HG03175 (cell line): ENCODE results near the gene TCFL5.

Experiments
- ATAC-seq: cut with Tn5 transposase; IDR thresholded peaks from one replicate; pipeline ENCODE4 v1.9.1; 2021; ENCODE audit warnings: mild to moderate bottlenecking, moderate library complexity; ENCODE audit not compliant: unreplicated experiment

Gene TCFL5

DNA sequence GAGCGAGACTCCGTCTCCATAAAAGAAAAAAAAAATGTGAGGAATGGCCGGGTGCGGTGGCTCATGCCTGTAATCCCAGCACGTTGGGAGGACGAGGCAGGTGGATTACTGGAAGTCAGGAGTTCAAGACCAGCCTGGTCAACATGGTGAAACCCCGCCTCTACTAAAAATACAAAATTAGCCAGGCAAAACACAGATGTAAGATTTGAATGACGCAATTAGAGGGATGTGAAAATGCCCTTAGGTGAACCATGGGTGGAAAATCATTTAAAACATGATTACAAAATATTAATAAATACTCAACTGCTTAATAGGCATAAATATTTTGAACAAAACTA lies 23.9 kb downstream of the TCFL5 start:
- peak; percentile 11 for ATAC-seq

DNA sequence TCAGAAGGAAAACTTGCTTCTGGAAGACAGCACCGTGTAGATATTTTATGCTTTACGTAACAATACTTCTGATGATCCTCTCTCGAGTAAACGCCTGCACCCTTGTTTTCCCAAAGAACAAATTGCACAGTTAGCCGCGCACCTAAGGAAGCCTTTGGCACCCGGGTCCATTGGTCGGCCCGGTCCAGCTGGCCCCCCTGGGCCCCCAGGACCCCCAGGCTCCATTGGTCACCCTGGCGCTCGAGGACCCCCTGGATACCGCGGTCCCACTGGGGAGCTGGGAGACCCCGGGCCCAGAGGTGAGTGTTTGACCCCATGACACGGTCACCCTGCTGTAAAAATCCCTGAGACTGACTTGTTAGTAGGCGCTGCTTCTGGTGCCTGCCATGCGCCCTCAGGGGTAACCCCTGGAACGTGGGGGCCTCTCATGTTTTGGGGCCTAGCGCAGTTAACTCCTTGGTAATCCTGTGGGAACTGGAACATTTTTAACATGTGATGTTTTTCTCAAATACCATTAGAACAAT lies 24.6 kb downstream of the TCFL5 start:
- ATAC-seq = no peak

DNA sequence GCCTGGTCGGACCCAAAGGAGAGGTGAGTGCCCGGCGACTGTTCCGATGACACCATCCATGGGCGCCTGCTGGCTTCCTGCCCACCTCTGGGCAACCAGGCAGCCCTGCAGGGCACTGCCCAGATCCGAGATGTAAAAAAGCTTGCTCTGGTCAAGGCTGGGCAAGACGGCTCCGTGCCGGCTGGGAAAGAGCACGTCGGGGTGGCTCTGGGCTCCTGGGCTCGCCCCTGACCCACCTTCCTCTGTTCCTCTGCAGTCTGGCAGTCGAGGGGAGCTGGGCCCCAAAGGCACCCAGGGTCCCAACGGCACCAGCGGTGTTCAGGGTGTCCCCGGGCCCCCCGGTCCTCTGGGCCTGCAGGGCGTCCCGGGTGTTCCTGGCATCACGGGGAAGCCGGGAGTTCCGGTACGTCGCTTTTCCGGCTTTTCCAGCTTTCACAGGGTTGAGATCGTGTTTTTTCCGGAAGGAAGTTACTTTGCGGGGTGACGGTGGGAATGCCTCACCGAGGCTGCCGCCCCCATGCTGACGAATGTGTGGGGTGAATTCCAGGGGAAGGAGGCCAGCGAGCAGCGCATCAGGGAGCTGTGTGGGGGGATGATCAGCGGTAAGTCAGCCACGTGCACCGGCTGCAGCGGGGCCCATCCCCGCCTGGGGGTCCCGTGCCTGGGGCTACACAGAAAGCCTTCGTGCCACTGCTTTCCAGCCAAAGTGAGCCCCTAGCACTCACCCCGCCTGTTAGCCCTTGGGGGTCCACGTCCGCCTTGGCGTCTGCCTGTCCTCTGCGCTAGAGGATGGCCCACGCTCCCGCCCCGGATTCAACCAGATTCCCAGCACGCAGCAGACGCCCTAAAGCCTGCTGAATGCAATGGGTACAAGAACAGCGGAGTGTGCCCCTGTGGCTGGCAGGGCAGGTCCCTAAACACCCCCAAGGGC lies 25.4 kb downstream of the TCFL5 start:
- ATAC-seq = no peak

DNA sequence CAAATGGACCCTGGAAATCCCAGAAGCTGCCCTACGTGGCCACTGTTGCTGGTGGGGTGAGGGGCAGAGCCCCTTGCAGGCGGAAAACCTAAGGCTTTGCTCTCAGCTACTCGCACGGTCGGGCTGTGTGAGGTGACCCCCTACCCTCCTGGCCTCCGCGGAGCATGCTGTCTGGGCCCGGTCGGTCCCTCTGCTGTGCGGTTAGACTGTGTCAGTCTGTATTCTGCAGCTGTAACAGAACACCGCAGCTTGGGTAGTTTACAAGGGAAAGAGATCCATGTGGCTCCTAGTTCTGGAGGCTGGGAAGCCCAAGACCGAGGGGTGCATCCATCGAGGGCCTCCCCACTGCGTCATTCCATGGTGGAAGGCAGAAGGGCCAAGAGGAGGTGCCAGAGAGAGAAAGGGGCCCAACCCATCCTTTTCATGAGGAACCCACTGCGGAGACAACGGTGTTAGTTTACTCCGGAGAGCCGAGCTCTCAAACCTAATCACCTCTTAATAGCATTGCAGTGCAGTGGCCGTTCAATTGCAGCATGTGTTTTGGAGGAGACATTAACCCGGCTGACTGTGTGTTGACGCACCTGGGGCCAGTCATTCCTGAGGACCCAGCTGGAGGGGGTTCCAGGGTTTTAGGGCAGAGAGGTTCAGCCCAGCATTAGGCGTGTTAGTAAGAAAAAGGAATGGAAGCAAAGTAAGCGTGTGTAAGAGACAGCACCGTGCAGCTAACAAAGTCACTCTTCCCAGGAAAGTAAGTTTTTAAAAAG lies 26.5 kb downstream of the TCFL5 start:
- ATAC-seq = no peak

DNA sequence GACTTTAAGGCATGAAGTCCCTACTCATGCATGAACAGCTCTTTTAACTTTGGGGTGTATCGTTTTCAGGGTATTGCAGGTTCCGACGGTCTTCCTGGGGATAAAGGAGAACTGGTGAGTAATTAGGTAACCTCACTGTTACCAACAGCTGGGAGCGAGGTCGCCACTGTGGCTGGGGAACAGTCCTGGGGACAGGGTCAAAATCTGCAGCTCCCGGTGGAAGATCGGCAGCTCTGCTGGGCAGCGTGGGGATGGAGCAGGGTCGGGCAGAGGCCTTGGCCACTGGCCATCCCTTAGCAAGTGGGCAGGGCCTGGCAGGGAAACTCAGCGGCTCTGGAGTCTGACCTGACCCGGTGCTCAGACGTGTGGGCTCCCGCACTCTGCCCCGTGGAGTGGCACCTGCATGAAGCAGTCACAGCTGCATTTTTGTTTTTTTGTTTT lies 28.7 kb downstream of the TCFL5 start:
- peak; percentile 35 for ATAC-seq

DNA sequence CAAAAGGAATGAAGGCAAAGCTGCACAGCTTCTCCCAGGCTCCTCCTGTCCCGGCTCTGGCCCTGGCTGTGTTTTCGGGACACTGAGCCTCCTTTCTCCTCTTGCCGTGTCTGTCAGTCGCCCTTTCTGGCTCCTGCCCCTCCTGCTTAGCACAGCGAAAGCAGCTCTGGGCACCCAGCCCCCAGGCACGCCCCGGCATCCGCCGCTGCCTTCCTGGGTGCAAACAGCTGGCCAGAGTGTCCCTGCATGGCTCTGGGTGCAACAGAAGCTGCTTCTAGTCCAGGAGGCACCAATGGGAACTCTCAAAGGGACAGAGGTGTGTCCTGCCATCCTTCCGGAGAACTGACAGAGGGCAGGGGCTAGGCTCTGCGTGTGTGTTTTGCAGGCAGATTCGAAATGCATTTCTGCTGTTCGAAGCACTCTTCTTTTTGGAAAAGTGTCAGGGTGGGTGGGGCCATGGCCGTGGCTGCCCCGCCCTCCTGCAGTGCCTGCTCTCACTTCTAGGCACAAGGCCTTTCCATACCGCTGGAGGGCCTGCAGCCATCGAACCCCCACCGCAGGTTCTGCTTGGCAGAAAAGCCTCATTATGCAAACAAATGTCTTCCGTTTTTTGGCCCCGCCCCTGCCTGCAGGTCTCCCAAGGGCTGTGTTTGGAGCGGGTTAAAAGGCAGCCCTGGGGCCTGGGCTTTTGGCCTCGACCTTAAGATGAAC lies 29.3 kb downstream of the TCFL5 start:
- peak; percentile 64 for ATAC-seq

DNA sequence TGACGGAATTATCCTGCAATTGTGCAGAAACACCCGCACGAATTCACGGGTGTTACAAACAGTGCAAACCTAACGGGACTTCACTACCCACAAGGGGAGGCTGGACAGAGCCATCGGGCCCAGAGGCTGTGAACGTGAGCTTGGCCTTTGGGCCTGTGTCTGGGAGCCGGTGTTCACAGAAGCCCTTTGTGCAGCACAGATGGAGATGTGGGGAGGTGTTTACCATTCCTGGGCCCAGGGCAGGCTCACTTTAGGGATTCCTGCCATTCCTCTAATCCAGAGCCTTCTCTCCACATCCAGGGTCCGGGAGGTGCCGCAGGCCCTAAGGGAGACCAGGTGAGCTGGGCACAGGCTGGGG lies 29.8 kb downstream of the TCFL5 start:
- no peak for ATAC-seq

DNA sequence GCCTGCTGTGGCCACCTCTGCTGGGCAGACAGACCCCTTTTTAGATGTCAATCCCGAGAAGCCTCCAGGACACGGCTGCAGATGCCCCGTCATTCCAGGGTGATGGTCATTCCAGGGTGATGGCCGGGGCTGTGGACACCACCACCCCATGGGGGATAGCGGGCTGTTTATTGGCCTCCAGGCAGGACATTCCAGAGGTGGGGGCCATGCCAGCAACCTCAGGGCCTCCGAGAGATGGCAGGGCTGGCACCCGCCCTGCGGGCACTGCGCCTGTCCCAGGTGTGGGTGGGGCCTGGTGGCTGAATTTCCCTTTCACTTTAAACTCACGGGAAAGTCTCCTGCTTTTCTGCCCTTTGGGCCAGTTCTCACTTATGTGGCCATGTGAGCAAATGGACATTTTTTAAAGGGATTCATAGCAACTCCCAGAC lies 30.2 kb downstream of the TCFL5 start:
- ATAC-seq = no peak

DNA sequence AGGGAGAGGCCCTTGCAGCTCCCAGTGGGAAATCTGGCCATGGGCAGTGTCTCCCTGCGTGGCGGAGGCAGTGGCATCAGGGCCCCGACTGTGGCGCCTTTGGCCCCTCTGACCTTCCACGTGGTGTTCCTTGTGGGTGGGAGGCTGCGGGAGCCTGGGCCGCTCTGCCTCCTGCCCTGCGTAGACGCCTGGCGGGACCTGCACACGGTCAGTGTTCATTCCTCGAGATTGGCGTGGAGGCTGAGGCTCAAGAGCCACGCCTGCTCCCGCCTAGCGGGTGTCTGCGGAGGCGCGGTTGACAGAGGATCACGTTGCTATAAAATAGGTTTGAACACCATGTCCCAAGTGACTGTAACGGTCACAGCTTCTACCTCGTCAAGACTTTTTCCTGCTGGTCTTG lies 30.8 kb downstream of the TCFL5 start:
- ATAC-seq = no peak

DNA sequence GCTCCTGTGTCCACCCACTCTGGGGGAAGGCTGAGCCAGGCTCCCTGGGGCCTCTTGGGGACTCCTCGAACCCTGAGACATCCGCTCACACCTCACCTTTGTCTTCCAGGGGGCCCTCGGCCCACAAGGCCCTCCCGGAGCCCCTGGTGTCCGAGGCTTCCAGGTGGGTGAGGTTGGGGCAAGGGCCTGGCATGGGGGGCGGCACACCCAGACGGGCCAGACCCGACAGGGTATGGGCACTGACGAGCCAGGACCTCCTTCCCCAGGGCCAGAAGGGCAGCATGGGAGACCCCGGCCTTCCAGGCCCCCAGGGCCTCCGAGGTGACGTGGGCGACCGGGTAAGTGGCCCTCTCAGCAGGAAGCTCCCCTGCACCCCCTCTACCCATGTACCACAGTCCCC lies 31.4 kb downstream of the TCFL5 start:
- no peak for ATAC-seq

DNA sequence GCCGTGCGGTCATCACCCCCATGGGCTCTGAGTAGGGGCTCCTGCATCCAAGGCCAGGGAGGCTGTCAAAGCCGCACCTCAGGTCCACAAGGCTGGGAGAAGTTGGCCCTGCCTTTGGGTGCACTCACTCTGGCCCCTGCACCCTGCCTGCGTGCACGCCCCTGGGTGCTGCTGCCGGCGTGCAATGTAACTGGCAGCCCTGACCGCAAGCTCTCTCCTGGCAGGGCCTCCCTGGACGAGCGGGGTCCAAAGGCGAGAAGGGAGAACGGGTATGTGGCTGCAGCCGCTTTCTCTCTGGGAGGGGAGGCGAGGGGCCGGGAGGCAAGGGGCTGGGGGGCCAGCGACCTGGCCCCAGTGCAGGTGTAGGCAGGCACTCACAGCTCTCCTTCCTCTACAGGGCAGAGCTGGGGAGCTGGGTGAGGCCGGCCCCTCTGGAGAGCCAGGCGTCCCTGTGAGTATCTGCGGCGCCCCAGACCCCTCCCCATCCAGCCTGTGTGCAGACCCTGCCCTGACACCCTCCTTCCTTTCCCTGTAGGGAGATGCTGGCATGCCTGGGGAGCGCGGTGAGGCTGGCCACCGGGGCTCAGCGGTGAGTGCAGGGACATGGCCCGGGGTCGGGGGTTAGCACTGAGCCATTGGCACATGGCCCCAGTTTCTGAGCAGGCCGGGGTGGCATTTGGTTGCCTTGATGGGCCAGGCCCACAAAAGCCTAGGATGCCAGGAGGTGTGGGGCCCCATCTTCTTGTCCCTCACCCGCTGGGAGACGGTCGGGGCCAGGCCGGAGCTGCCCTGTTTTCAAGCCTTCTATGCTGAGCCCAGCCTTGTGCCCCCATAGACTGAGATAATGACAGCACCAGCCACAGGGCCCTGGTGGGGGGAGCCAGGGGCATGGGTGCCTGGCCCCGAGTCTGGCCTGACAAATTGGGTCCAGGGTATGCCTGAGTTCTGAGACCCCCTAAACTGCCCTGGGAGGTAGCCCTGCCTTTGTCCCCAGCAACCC lies 32.1 kb downstream of the TCFL5 start:
- ATAC-seq = no peak

DNA sequence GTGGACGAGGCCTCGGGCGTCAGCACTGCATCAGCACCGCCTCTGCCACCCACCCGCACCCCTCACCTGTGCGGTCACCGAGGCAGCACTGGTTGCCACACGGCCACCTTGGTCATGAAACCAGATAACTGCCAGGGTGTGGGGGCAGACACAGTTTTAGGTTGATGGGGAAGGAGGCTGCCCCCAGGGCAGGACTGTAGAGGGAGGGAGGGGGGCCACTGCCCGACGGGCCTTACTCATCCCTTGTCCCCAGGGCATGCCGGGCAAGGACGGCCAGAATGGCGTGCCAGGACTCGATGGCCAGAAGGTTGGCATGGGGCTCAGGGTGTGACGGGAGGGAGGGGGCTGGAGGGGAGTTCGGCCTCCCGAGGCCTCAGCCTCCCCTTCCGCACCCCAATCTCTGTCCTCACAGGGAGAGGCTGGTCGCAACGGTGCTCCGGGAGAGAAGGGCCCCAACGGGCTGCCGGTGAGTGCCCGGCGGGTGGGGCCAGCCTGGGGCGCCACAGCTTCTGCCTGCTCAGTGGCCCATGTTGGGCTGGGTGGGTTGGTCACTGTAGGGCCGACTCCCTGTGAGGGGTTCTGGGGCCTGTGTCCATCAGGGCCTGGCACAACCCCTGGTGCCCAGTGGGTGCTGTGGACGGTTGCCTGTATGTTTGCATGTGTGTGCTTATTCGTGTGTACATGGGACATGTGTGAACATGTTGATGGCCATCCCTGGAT lies 33.0 kb downstream of the TCFL5 start:
- ATAC-seq = no peak

DNA sequence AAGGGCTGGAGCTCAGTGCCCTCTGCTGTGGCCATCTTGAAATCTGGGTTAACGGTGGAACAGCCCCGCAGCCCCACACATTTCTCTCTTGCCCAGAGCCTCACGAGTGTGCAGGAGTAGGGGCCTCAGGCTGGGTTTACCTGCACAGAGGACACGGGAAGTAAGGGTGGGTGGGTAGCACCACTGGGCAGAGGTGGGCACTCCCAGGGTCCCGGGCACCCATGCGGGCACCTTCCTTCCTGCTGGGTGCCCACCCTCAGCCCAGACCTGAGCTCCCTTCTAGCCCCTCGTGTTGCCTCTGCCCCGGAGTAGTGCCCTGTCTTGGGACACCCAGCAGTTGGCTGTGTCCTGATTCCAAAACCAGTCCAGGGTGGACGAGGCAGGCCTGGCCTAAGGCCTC lies 33.6 kb downstream of the TCFL5 start:
- no peak for ATAC-seq

DNA sequence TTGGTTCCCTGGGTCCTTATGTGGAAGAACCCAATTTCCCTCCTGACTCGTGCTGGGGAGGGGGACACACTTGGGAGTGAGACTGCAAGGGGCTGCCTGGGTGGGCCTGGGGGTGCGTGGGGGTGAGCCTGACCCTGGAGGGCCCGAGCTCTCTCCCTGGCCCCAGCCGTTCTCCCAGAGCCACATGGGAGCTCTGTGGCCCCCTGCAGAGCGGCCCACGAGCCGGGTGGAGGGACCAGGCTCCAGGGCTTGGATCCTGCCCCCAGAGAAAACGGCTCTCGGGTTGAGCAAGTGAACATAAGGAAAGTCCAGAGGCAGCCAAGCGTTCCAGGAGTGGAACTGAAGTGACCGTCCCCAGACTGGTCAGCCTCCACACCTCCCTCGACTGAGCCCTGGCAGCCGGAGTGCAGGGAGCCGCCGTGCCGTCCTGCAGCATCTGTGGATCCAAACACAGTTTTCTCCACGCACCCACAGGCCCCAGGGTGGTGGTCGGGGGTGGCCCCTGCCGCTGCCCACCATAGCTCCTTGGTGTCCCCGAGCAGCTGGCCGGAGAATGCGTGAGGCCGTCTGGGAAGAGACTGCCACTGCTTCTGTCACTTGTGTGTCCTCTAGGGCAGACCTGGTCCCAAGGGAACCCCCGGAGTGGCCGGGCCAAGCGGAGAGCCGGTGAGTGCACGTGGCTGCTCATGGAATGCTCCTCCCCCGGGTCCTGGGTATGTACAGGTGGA lies 34.1 kb downstream of the TCFL5 start:
- ATAC-seq = no peak

DNA sequence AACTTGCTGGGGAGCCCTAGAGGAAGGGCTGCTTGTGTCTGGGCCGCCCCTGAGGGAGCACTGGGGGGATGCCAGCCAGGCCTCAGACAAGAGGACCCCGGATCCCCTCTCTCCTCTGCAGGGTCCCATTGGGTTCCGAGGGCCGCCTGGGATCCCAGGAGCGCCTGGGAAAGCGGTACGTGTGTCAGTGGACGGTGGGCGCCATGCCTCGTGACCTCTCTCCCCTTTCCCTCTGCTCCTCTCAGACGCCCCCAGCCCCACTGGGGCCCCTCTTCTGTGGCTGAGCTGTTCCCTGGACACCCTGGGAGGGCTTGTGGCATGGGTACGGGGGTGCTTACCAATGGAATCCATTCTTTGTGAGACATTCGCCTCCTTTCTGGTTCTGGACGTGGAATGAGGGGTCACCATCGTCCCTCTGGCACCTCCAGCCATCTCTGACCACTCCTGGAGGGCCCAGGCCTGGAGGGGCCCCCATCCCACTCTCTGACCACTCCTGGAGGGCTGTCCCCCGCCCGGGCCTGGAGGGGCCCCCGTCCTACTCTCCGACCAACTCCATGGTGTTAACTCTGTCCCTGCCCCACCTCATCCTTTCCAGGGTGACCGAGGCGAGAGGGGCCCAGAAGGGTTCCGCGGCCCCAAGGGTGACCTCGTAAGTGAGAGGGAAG lies 34.8 kb downstream of the TCFL5 start:
- no peak for ATAC-seq

DNA sequence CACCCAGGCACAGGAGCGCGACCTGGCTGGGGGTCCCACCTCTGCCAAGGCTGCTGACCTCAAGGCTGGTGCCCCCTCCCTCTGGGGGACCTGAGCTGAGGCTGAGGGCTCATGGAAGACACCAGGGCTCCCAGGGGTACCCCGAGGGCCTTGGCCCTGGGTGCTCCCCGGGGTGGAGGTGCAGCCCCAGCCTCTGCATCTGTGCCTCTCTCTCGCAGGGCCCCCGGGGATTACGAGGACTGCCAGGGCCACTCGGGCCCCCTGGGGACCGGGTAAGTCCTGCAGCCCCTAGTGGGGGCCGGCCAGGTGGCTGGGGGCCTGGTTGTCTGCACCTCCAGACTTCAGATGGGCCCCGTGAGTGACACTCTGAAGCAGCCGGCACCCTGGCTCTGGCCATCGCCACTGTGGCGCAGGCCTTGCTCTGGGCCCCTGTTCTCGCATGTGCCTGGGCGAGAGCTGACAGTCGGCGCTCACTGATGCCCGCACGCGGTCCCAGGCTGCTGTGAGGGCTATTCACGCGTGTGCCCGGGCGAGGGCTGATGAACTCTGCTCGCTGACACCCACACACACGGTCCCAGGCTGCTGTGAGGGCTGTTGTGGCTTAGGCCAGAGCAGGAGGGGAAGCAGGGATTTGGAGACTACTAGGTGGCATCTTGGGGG lies 35.5 kb downstream of the TCFL5 start:
- no peak for ATAC-seq

DNA sequence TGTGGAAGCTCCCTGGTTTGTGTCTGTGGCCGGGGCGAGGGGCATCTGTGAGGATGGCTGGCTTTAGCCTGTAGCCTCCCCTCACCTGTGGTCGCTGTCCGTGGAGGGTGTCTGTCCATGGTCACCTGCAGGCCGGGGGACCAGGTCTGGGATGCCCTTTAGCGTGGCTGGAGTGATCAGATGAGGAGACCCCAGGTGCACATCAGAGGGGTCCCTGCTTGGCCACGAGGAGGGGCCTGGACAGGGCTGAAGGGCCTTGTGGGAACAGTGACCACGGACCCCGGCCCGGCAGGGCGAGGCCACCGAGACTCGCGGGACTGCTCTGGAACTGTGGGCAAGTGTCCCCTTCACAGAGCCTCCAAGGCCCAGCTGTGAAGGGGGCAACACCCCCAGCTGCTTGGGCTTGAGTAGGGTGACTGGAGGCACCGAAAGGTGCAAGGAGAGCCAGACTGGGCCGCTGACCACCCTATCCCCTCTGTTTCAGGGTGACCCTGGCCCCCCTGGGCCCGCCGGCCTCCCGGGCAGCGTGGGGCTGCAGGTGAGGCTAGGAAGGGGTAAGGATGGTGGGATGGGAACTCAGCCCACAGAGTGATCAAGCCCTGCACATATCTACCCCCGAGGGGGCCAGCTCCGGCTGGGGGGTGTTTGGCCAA lies 36.2 kb downstream of the TCFL5 start:
- ATAC-seq = no peak
